Activated naive CD4-positive, alpha-beta T cell treated with anti-CD3 and anti-CD28 coated beads, Interleukin-2, amount 50 U/mL, for 24 hours (primary cell): ENCODE results near the gene UBE2D2.

Experiments
- H3K27ac Mint-ChIP-seq: one replicate; pipeline ENCODE4 v1.8.0; 2021; ENCODE audit warnings: mild to moderate bottlenecking, mixed read lengths
- H3K27me3 Mint-ChIP-seq: one replicate; pipeline ENCODE4 v1.8.0; 2021; ENCODE audit warnings: mixed read lengths
- H3K36me3 Mint-ChIP-seq: one replicate; pipeline ENCODE4 v1.8.0; 2021; ENCODE audit warnings: mixed read lengths
- H3K4me1 Mint-ChIP-seq: one replicate; pipeline ENCODE4 v1.8.0; 2021; ENCODE audit warnings: mixed read lengths
- H3K4me3 Mint-ChIP-seq: one replicate; pipeline ENCODE4 v1.8.0; 2021; ENCODE audit warnings: mild to moderate bottlenecking, mixed read lengths
- H3K9me3 Mint-ChIP-seq: one replicate; pipeline ENCODE4 v1.8.0; 2021; ENCODE audit warnings: mixed read lengths

The UBE2D2 gene

DNA sequence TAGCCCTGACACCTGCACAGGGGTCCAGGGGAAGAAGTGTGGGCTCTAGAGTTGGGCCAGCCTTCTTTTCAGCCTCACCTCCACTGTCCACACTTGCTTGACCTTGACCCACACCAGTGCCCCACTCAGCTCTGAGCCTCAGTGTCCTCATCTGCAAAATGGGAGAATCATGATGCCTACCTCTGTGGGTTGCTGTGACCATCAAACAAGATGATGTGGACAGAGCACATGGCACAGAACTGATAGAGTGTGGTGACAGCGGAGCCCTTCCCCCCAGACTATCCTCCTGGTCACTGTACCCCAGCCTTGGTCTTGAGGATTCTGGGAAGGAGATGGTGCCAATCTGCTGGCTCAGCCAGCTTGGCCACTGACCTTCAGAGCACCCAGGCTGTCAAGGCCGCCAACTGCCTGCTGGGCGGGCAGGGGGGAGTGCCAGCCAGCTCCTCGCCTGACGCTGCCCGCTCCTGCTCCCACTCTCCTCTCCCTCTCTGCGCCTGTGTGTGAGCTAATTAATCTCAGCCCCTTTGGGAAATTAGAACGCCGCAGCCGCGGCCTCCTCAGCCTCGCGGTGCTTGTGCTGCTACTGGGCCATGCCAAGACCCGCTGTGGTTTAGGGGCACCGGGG is 103.7 kb downstream of the UBE2D2 start:
- H3K4me3 Mint-ChIP-seq = no peak overlapping the region

DNA sequence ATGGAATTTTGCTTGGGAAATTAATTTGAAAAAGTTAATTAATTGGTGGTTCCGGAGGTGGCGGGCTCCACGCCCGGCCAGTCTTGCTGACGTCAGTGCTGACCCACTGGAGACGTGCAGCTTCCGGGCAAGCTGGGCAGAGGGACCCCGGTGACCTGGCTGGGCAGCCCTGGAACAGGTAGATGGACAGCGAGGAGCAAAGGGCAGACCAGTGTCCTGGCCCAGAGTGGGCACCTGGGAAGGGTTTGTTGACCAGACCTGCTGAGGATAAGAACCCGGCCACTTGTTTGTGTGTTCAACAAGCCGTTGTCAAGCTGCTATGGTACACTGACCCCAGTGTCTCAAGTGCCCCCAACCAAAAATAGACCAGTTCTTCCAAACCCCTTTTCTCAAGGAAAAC is 104.5 kb downstream of the UBE2D2 start:
- Mint-ChIP-seq H3K27me3 (no peaks in the 10 kb centered on the region), H3K4me1 (peaks cover 25% of the 10 kb centered on the region), H3K4me3 (no peak overlapping the region), H3K36me3 (no peaks in the 10 kb centered on the region), H3K9me3 (no peaks in the 10 kb centered on the region), H3K27ac (no peak overlapping the region)

More for the DNA sequence above, 103.7 kb downstream of the UBE2D2 start:
- Mint-ChIP-seq H3K36me3 (no peaks in the 10 kb centered on the region), H3K27ac (no peak overlapping the region), H3K27me3 (no peaks in the 10 kb centered on the region), H3K4me1 (peaks cover 18% of the 10 kb centered on the region), H3K9me3 (no peaks in the 10 kb centered on the region)

DNA sequence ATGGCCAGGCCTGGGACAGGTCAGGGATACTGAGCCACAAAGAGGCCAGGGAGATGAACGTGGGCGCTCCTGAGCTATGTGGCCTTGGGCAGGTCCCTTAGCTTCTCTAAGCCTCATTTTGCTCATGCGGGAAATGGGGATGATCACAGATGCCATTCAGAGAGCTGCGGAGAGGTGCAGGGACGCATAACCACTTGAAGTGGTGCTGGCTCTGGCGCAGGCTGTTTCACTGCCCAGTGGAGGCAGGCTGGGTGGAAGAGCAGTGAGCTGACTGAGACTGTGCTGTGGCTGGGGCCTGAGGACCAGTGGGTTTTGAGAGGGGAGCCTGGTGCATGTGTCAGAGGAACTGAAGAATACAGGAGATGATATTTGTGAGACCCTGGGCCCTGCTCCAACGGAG is 105.4 kb downstream of the UBE2D2 start:
- Mint-ChIP-seq H3K36me3 (no peaks in the 10 kb centered on the region), H3K27ac (no peak overlapping the region), H3K9me3 (no peaks in the 10 kb centered on the region), H3K4me1 (peaks cover 26% of the 10 kb centered on the region), H3K4me3 (peak overlapping the region; percentile 26), H3K27me3 (no peaks in the 10 kb centered on the region)

DNA sequence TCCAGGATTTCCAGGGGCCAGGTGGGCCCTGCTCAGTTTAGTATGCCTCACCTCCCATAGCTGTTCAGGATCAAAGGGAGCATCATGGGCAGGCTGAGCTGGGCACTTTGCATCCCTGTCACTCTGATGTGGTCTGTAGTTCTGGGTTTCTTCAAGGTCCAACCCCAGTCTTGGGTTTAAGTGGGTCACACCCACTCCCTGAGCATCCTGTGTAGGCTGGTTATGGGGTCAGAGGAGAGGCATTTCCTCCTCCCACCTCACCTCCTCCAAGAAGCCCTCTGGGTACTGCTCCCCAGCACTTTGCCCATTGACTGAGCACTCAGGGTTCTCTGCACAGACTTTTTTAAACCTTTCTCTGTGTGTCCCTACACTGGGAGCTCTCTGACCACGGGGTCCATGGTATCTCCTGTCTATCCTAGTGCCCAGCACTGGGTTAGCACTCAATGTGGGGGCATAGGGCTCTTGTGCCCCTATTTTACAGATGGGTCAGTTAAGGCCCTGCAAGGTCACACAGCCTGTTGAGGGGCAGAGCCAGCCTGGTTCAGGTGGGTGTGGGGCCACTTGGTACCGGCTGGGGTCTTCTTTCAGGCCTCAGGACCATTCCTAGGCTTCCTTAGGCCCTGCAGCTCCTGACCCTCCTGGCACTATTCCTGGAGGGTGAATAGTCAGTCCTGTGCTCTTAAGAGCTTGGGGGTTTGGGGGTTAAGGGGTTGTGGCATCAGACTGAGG is 106.0 kb downstream of the UBE2D2 start:
- H3K27ac Mint-ChIP-seq = no peak overlapping the region
- no peaks in the 10 kb centered on the region for H3K27me3 Mint-ChIP-seq
- no peaks in the 10 kb centered on the region for H3K9me3 Mint-ChIP-seq
- peak overlapping the region; percentile 75 for H3K4me3 Mint-ChIP-seq
- peaks cover 26% of the 10 kb centered on the region for H3K4me1 Mint-ChIP-seq
- no peaks in the 10 kb centered on the region for H3K36me3 Mint-ChIP-seq

DNA sequence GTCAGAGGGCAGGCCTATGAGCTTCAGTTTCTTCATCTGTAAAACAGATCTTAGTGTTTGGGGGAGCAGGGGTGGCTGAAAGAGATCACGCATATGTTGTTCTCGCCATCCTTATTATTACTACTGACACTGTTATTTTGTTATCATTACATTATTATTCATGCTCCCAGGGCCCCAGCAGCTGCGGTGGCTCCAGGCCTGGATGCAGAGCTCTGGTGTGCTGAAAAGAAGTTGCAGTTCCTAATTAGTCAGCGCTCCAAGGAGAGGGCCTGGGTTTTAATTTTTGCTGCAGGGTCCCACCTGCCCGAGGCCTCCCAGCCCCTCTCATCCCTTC is 106.6 kb downstream of the UBE2D2 start:
- Mint-ChIP-seq H3K36me3 (no peaks in the 10 kb centered on the region), H3K27ac (no peak overlapping the region), H3K27me3 (no peaks in the 10 kb centered on the region), H3K9me3 (no peaks in the 10 kb centered on the region), H3K4me3 (peak overlapping the region; percentile 75), H3K4me1 (peaks cover 26% of the 10 kb centered on the region)

DNA sequence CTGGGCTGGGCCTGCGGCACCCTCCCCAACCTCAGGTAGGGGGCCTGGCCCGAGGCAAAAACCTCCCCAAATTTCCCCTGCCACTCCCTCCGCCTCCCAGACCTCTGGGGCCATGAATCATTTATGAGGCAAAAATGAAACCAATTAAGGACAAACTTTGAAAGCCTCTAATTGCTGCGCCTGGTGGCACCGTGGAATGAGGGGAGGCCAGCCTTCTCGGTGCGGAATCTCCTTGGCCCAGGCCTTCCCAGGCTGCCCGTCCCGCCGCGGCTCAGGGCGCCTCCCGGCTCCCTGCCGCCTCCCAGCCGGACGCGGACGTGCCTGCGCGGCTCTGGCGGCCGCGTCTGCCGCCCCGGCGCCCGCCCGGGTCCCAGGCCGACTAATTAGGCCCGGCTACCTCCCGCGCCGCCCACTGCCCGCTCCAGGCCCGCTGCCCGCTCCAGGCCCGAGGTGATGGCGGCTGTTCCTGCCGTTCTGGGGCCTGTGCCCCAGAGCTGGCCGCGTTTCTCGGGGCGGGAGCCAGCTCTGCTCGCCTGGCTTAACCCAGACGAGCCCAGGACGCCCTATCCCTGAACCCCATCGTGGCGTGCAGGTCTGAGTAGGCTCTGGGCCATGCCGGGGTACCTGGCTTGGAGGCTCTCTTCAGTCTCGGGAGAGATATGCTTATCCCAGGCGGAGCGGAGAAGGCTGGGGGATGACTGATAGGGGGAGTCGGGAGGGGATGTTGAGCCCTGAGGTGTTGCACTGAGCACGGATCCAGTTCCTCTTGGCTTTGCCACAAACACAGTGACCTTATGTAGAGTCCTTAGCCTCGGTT is 107.1 kb downstream of the UBE2D2 start:
- H3K36me3 Mint-ChIP-seq = no peaks in the 10 kb centered on the region
- no peak overlapping the region for H3K27ac Mint-ChIP-seq
- no peaks in the 10 kb centered on the region for H3K9me3 Mint-ChIP-seq
- H3K27me3 Mint-ChIP-seq = no peaks in the 10 kb centered on the region
- peak overlapping the region; percentile 80 for H3K4me3 Mint-ChIP-seq
- peaks cover 26% of the 10 kb centered on the region for H3K4me1 Mint-ChIP-seq

DNA sequence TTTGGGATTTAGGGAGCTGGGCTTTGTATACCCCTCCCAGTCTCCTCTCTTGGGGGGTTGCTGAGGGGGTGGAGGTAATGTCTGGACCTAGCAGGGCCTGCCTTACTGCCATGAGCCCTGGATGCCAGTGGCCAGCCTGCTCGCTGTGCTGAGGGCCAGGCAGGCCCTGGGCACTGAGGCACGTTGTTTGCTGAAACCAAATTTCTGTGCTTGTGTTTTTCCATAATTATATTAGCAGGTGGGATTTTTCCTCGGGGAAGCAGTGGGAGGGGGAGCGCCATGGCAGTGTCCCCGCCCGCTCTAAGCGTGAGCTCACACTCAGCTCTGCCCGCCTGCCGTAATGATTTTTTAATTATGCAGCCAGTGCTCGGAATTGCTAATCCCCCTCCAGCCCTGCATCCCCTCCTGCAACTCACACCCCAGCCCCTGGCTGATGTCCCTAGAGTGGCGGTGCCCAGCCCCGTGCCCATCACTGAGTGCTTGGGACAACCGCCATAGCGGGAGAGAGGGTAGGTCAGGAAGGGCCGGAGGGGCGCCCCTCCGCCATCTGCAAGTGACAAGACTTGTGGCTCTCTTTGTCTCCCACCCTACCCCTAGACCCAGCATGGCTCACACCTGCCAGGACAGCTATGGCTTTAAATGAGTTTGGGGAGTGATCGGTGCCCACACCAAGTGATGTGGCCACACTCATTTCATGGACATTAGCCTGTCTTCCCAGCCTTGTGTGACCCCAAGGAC is 108.0 kb downstream of the UBE2D2 start:
- Mint-ChIP-seq H3K36me3 (no peaks in the 10 kb centered on the region), H3K9me3 (no peaks in the 10 kb centered on the region), H3K4me3 (peak overlapping the region; percentile 80), H3K27me3 (no peaks in the 10 kb centered on the region), H3K27ac (no peak overlapping the region), H3K4me1 (peaks cover 26% of the 10 kb centered on the region)

DNA sequence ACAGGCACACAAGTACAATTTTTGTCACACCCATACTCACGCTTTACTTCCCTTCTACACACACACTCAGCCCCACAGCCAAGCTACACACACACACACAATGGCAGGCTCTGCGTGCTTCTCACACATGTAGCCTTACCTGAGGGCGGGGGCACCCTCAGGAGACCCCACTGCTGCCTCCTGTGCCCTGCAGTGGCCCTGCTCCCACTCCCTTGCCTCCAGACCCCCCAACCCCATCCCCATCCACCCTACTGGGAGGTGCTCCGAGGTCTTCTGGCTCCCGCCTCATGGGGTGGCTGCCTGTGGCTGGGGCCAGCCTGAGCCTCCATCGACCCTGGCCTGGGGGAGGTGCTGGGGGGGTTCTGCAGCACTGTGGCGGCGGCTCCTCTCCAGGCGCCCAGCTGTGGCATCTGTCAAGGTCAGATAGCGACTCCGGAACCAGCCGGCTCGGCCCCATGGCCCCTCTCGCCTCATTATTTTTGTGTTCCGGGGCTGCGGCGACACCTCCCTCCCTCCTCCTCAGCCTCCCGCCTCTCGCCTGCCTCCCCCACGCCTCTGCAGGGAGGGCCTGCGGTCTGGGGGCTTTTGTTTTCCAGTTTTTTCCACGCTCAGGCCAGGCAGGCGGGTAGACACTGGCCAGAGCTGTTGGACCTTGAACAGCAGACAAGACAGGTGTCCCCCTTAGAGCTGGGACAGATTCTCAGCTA is 108.7 kb downstream of the UBE2D2 start:
- Mint-ChIP-seq H3K4me3 (peak overlapping the region; percentile 80), H3K27me3 (no peaks in the 10 kb centered on the region), H3K36me3 (no peaks in the 10 kb centered on the region), H3K4me1 (peaks cover 26% of the 10 kb centered on the region), H3K27ac (no peak overlapping the region), H3K9me3 (no peaks in the 10 kb centered on the region)

DNA sequence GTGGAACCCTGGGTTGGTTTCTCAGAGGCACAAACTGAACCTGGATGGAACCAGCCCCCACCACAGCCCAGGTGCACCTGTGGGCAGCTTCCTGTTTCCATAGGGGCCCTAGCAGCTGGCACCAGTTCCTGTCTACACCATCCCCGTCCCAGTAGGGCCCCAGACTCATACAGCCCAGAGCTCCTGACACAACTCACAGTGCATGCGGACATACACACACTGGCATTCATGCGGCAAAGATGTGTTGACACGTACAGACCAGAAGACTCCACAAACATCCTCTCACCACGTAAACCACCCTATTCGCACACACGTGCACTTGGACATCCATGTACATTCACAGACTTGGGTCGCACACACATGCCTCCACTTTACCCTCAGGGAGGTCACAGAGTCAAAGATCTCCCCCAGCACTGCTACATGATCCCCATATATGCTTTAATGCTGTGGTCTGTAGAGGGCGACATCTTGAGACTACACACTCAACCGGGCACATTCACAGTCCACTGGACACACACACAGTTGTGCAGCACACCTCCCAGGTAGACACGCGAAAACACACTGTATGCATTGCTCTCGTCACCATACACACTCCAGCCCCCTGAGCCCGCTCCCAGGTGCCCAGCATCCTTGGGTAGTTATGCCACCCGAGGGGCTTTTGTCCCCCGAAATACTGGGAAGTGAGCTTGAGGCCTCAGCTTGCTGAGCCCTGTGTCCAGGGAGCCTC is 109.4 kb downstream of the UBE2D2 start:
- peaks cover 26% of the 10 kb centered on the region for H3K4me1 Mint-ChIP-seq
- H3K36me3 Mint-ChIP-seq = no peaks in the 10 kb centered on the region
- H3K9me3 Mint-ChIP-seq = no peaks in the 10 kb centered on the region
- H3K27ac Mint-ChIP-seq = peak overlapping the region; percentile 19
- peak overlapping the region; percentile 62 for H3K4me3 Mint-ChIP-seq
- H3K27me3 Mint-ChIP-seq = no peaks in the 10 kb centered on the region

DNA sequence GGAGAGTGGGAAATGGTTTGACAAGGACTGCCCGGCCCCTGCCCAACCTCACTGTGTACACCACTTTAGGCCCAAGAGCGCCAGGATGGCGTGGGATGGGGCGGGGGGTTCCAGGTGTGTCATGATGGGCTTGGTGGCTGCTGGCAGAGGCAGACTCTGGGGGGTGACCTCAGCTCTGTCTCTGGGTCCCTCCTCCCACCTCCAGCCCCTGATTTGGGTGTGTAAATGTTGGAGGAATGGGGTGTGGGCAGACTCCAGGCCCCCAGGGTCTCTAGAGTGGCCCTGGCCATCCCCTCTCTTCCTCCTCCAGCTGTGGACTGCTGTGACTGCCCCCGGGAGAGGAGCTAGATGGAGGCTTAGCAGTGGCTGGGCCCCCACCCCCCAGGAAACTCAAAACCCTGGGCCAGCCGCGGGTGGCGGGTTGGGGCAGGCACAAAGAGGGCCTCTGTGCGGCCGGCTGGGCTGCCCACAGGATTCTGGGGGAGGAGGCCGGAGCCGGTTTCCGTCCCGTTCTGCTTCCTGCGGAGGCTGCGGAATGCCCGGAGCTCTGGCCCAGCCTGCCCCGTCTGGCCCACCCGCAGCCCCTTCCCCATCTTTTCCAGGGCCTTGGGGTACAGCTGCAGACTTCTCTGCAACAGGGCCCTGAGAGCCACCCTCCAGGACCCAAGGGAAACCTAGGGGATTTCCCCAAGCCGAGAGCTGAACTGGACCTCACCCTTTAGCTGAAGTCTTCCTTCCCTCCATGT is 110.1 kb downstream of the UBE2D2 start:
- Mint-ChIP-seq H3K9me3 (no peaks in the 10 kb centered on the region), H3K4me1 (peaks cover 26% of the 10 kb centered on the region), H3K4me3 (no peak overlapping the region), H3K27me3 (no peaks in the 10 kb centered on the region), H3K27ac (no peak overlapping the region), H3K36me3 (no peaks in the 10 kb centered on the region)

DNA sequence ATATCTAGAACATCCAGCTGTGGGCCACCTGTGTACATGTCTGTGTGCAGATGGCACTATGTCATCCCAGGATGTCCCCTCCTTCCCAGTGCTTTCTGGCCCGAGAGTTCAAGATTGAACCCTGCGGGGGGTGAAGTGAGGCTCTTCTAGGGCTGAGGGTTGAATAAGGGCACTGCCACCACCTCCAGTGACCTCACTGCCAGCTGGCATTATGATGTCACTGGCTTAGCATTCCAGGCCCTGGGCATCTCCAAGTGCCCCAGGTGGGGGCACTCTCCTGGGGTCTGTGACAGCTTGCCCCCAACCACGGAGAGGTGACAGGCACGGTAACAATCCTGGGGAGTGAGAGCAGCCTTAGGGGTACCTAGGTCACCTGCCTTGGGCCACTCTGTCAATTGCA is 114.1 kb downstream of the UBE2D2 start:
- Mint-ChIP-seq H3K4me3 (no peak overlapping the region), H3K9me3 (no peaks in the 10 kb centered on the region), H3K4me1 (peaks cover 6% of the 10 kb centered on the region), H3K27me3 (no peaks in the 10 kb centered on the region), H3K36me3 (no peaks in the 10 kb centered on the region), H3K27ac (no peak overlapping the region)

DNA sequence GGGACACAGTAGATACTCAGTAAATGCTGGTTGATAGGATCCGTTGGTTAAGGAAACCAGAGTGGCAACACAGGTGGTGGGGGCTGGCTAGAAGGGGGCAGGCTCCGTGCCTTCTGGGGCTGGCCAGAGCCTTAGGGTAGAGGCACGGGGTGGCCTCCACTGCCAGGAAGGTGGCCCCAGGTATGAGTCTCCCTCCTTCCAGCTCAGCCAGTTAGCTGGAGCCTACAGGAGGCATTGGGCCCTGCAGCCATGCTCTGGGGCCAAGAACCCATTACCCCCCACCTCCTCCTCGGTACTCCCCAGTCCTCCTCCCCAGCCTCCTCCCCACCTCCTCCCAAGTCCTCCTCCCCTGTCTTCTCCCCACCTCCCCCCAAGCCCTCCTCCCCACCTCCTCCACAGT is 114.7 kb downstream of the UBE2D2 start:
- Mint-ChIP-seq H3K36me3 (no peaks in the 10 kb centered on the region), H3K27me3 (no peaks in the 10 kb centered on the region), H3K4me1 (no peaks in the 10 kb centered on the region), H3K4me3 (no peak overlapping the region), H3K27ac (no peak overlapping the region), H3K9me3 (no peaks in the 10 kb centered on the region)

DNA sequence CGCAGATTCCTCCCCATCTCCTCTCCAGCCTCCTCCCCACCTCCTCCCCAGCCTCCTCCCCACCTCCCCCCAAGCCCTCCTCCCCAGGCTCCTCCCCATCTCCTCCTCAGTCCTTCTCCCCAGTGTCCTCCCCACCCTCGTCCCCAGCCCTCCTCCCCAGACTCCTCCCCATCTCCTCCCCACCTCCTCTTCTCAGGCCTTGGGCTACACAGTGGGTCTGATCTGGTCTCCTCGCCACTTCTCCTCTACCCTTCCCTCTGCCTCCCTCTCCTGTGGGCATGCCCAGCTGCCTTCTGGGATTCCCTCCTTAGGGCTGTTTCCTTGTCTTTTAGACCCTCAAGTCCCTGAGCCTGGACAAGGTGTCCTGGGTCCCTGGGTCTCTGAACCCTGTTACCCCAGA is 115.3 kb downstream of the UBE2D2 start:
- Mint-ChIP-seq H3K4me1 (no peaks in the 10 kb centered on the region), H3K27me3 (no peaks in the 10 kb centered on the region), H3K27ac (no peak overlapping the region), H3K4me3 (no peak overlapping the region), H3K36me3 (no peaks in the 10 kb centered on the region), H3K9me3 (no peaks in the 10 kb centered on the region)
